ENCODE data around the gene GPR35. TPM values are rescaled to one million over a fixed set of nuclear protein-coding genes. Genes with fewer than 3 reads are reported as not detected.

Gene GPR35
- total RNA-seq, 1 experiment from 2014 or later: 4.2 TPM

GRCh38 chr2:240642806-240643092 is 17.5 kb downstream of the GPR35 start:
- ChIA-PET CTCF (no interaction called here), POLR2A (no interaction called here), RAD21 (ENCODE audit: low non-redundant PET in 1 of 2, low total read pairs in 2 of 2, uncharacterized antibody in 2 of 2, unreplicated experiment in 2 of 2) (no interaction called here)
- Histone ChIP-seq H3K27me3 (ENCODE audit: insufficient read depth, low read length) (peaks cover 14% of the 10 kb centered on the region; the same call in 1 of the 2 replicates), H2AFZ (ENCODE audit: low read depth, low read length, poor library complexity, severe bottlenecking) (no peak overlapping the region), H3K4me1 (ENCODE audit: control insufficient read depth in 1 of 2, insufficient read depth in 2 of 2, low read length in 2 of 2) (no peaks in the 10 kb centered on the region), H3K9me3 (ENCODE audit: control insufficient read depth in 1 of 2, insufficient read depth in 1 of 2, low read depth in 1 of 2, low read length in 2 of 2) (no peaks in the 10 kb centered on the region), H3K4me2 (ENCODE audit: low read length) (no peak overlapping the region), H3K27ac (ENCODE audit: low read depth, low read length) (no peak overlapping the region; the same call in 1 of the 2 replicates), H4K20me1 (ENCODE audit: insufficient read depth) (no peaks in the 10 kb centered on the region), H3K36me3 (ENCODE audit: control insufficient read depth in 1 of 2, insufficient read depth in 2 of 2, low read length in 2 of 2) (no peaks in the 10 kb centered on the region), H3K9me2 (ENCODE audit: insufficient read depth) (no peaks in the 10 kb centered on the region), H3K9ac (ENCODE audit: low read length) (no peak overlapping the region), H3K4me3 (replicated peaks in 1 of 2; ENCODE audit: low read depth in 1 of 2, low read length in 2 of 2) (no peak overlapping the region), H3K79me2 (ENCODE audit: insufficient read depth, low read length) (no peaks in the 10 kb centered on the region)
- TF ChIP-seq MAX (IDR thresholded peaks at IDR 0.05): no peak
- TF ChIP-seq SRF (IDR thresholded peaks at IDR 0.05; ENCODE audit: low read depth): no peak
- TF ChIP-seq CBX3 (IDR thresholded peaks at IDR 0.05; ENCODE audit: low read depth): no peak
- TF ChIP-seq ZBTB33 (IDR thresholded peaks at IDR 0.05; ENCODE audit: extremely low read depth, insufficient replicate concordance, low read length): no peak
- TF ChIP-seq EZH2phosphoT487 (IDR thresholded peaks at IDR 0.05; ENCODE audit: borderline replicate concordance): no peak
- TF ChIP-seq SP1 (IDR thresholded peaks at IDR 0.05; ENCODE audit: low read depth): no peak
- TF ChIP-seq JUND (IDR thresholded peaks at IDR 0.05): no peak
- no peak for TF ChIP-seq ELF1 (IDR thresholded peaks at IDR 0.05; ENCODE audit: borderline replicate concordance, low read depth)
- no peak for TF ChIP-seq POLR2AphosphoS5 (IDR thresholded peaks at IDR 0.05; ENCODE audit: low read depth, low read length)
- no peak for TF ChIP-seq RAD21 (IDR thresholded peaks at IDR 0.05; ENCODE audit: low read depth)
- TF ChIP-seq SIN3A (IDR thresholded peaks at IDR 0.05; ENCODE audit: low read depth): no peak
- no peak for TF ChIP-seq TCF7L2 (IDR thresholded peaks at IDR 0.05; ENCODE audit: borderline replicate concordance, extremely low read depth, insufficient read depth, insufficient read length)
- TF ChIP-seq EZH2 (IDR thresholded peaks at IDR 0.05): no peak
- TF ChIP-seq YY1 (IDR thresholded peaks at IDR 0.05; ENCODE audit: extremely low read depth, insufficient replicate concordance, low read depth, low read length): no peak
- TF ChIP-seq EGR1 (IDR thresholded peaks at IDR 0.05; ENCODE audit: low read depth): no peak
- TF ChIP-seq REST (IDR thresholded peaks at IDR 0.05; ENCODE audit: low read depth): no peak
- no peak for DNase-seq (ENCODE audit: low read depth, low spot score)
- BruUV-seq (replicated peaks): no TSS peak
- intact Hi-C loops (cut with micrococcal nuclease): no loop called here
- ATAC-seq: no peak

Measured in HCT116 (cell line).